Epithelial cell of proximal tubule (primary cell): ENCODE measurements around the gene BBS10. TPM values are rescaled to one million over a fixed set of nuclear protein-coding genes. Genes with fewer than 3 reads are reported as not detected.
A peak's percentile ranks its signal among the peaks of the same experiment; 100 is the strongest.
"Not testable (repeated sequence)": the region's sequence is repeated elsewhere in the genome, so short reads cannot be mapped to it uniquely, and the experiment has no call there.

Source experiments
- DNase-seq: peaks from one replicate; pipeline ENCODE4 v3.0.0-alpha.2; 2011; ENCODE audit warnings: low read depth
- H3K4me3 ChIP-seq: 2 replicates; pipeline ENCODE4 v1.5.1; 2011; ENCODE audit warnings: low read depth, mild to moderate bottlenecking, low read length
- CTCF ChIP-seq: conservative IDR thresholded peaks from 2 replicates; pipeline ENCODE4 v1.5.1; 2012; ENCODE audit warnings: low read depth, mild to moderate bottlenecking, low read length
- total RNA-seq: library from RNA; depleted of rRNA; stranded (reverse); fragments of >200 nt; gene quantifications from 2 replicates; pipeline ENCODE4 v1.2.3, GENCODE V29; 2015

Gene BBS10
- total RNA-seq, 1 donor from 2014 or later: 4.7 TPM

- no peak for TF ChIP-seq CTCF
- peak; percentile 4 for DNase-seq
These were observed 27.7 kb upstream of the BBS10 start for GRCh38 chr12:76375939-76376338.

GRCh38 chr12:76375470-76375869 is 27.3 kb upstream of the BBS10 start:
- H3K4me3 ChIP-seq: no peak overlapping the region
- DNase-seq: peak; percentile 7
- TF ChIP-seq CTCF: no peak

More at GRCh38 chr12:76375939-76376338, 27.7 kb upstream of the BBS10 start:
- no peak overlapping the region for H3K4me3 ChIP-seq

GRCh38 chr12:76374386-76375020 is 26.3 kb upstream of the BBS10 start:
- DNase-seq: peak; percentile 87
- TF ChIP-seq CTCF: no peak
- no peak overlapping the region for H3K4me3 ChIP-seq

GRCh38 chr12:76368230-76368629 is 20.0 kb upstream of the BBS10 start:
- no peak for TF ChIP-seq CTCF
- no peak for DNase-seq
- H3K4me3 ChIP-seq: no peak overlapping the region

GRCh38 chr12:76366163-76366562 is 17.9 kb upstream of the BBS10 start:
- no peak for DNase-seq
- no peak for TF ChIP-seq CTCF
- no peak overlapping the region for H3K4me3 ChIP-seq

- not testable (repeated sequence) for H3K4me3 ChIP-seq, DNase-seq
These were observed 15.9 kb upstream of the BBS10 start for GRCh38 chr12:76364131-76364530.

- DNase-seq: no peak
- no peak overlapping the region for H3K4me3 ChIP-seq
- TF ChIP-seq CTCF: no peak
These were observed 12.1 kb upstream of the BBS10 start for GRCh38 chr12:76360316-76360715.
